Caco-2 (cell line): ENCODE measurements around the gene CCDC9. TPM values are rescaled to one million over a fixed set of nuclear protein-coding genes. Genes with fewer than 3 reads are reported as not detected.
A peak's percentile ranks its signal among the peaks of the same experiment; 100 is the strongest.

ENCODE experiments used
- BruUV-seq: library from RNA; stranded (reverse); fragments of 400-500 nt; replicated peaks from 2 replicates; lab custom pipeline; 2021; lab: Mats Ljungman, UMichigan
- CTCF ChIA-PET: fragments of 300-600 bp; sonication (Branson Sonifier 250); formaldehyde crosslinking; loops from one replicate; lab custom pipeline; 2022; ENCODE audit warnings: antibody characterized with exemption; lab: Charles Lee
- POLR2A ChIA-PET: fragments of 300-600 bp; sonication (Branson Sonifier 250); formaldehyde crosslinking; loops from one replicate; lab custom pipeline; 2022; ENCODE audit warnings: antibody characterized with exemption; lab: Charles Lee
- DNase-seq, 2 experiments: peaks; one replicate each; pipeline versions ENCODE4 v3.0.0 to v3.0.0-alpha.2; 2020 to 2022
- H3K27me3 ChIP-seq: replicated peaks from 2 replicates; pipeline ENCODE4 v1.6.0; 2011; ENCODE audit warnings: low read length; ENCODE audit not compliant: control insufficient read depth, insufficient read depth
- H3K36me3 ChIP-seq: 2 replicates; pipeline ENCODE4 v1.5.1; 2011; ENCODE audit warnings: low read length; ENCODE audit not compliant: control insufficient read depth, insufficient read depth
- H3K4me1 ChIP-seq: fragments of 250-450 bp; sonication (Bioruptor Pico); 2 replicates; pipeline ENCODE4 v1.5.1; 2020; ENCODE audit warnings: mild to moderate bottlenecking
- H3K4me3 ChIP-seq: 2 replicates; pipeline ENCODE4 v1.5.1; 2011; ENCODE audit warnings: low read depth, mild to moderate bottlenecking, control low read depth, low read length
- H3K9me3 ChIP-seq: fragments of 250-450 bp; sonication (Bioruptor Pico); 2 replicates; pipeline ENCODE4 v1.5.1; 2020; ENCODE audit warnings: mild to moderate bottlenecking, moderate library complexity
- H3K27ac Mint-ChIP-seq: one replicate; pipeline ENCODE4 v1.8.0; 2022; ENCODE audit warnings: mixed read lengths; ENCODE audit not compliant: unreplicated experiment
- H3K27me3 Mint-ChIP-seq: one replicate; pipeline ENCODE4 v1.8.0; 2022; ENCODE audit warnings: mixed read lengths; ENCODE audit not compliant: insufficient read depth, unreplicated experiment
- H3K36me3 Mint-ChIP-seq: one replicate; pipeline ENCODE4 v1.8.0; 2022; ENCODE audit warnings: mild to moderate bottlenecking, mixed read lengths; ENCODE audit not compliant: insufficient read depth, unreplicated experiment
- H3K4me1 Mint-ChIP-seq: one replicate; pipeline ENCODE4 v1.8.0; 2022; ENCODE audit warnings: low read depth, mixed read lengths; ENCODE audit not compliant: unreplicated experiment
- H3K4me3 Mint-ChIP-seq: one replicate; pipeline ENCODE4 v1.8.0; 2022; ENCODE audit warnings: mild to moderate bottlenecking, moderate library complexity, mixed read lengths; ENCODE audit not compliant: unreplicated experiment
- H3K9me3 Mint-ChIP-seq: one replicate; pipeline ENCODE4 v1.8.0; 2022; ENCODE audit warnings: mixed read lengths; ENCODE audit not compliant: unreplicated experiment
- intact Hi-C: fragments of 100-400 bp; cut with micrococcal nuclease; formaldehyde crosslinking; loops from one replicate; pipeline ENCODE4 v1.10.0; 2022; ENCODE audit not compliant: unreplicated experiment
- total RNA-seq: library from RNA; stranded (reverse); gene quantifications from 2 replicates; pipeline ENCODE4 v1.2.3, GENCODE V29; 2022
- TF ChIP-seq, protein P1 (sequence below), 2 experiments: fragments of 200-600 bp in 1 of 2; IDR thresholded peaks; 1 replicate in 1 of 2; 2 replicates in 1 of 2; pipeline versions ENCODE4 v1.5.1 to v1.8.0; 2011 to 2022; ENCODE audit warnings: antibody characterized with exemption in 1 of 2, control low read depth in 1 of 2, inconsistent platforms in 1 of 2, low read depth in 1 of 2, low read length in 1 of 2, mild to moderate bottlenecking in 1 of 2, moderate library complexity in 1 of 2; ENCODE audit not compliant: insufficient read depth in 1 of 2, severe bottlenecking in 1 of 2, unreplicated experiment in 1 of 2

Gene CCDC9
- total RNA-seq, 1 experiment from 2014 or later = 43.1 TPM

DNA sequence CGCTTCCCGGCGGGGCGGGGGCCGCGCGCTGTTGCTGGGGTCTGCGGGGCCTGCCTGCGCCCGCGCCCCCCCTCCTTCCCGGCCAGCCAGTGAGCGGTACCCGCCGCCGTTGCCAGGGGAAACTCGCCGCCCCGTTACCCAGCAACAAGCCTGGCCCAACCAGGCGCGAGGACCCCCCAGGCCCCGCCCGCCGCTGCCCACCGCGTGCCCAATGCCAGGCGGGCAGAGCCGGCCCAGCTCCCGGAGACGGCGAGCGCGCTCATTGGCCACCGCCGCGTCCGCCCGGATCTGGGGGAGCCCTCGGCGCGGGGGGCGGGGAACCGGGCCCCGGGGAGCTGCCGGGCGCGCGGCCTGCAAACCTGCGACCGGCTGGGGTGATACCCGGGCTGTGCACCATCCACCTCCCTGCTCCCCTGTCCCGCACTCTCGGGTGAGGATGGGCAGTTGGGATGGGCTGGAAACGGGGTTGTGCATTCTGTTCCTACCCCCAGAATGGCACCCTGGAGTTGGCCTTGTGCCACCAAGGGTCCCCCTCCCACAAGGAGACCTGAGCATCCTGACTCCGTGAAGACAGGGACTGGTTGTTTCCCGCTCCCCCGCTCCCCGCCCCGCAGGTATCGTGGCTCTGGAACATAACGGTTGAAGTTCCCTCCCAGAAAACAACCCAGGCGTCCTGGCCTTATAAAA, 16.6 kb upstream of the CCDC9 start:
- Mint-ChIP-seq H3K4me1 (peaks cover 8% of the 10 kb centered on the region), H3K27ac (no peak overlapping the region), H3K27me3 (no peaks in the 10 kb centered on the region), H3K4me3 (no peak overlapping the region), H3K9me3 (no peaks in the 10 kb centered on the region), H3K36me3 (peaks cover 7% of the 10 kb centered on the region)
- no peaks in the 10 kb centered on the region for H3K36me3 ChIP-seq
- no TSS peak for BruUV-seq
- ChIA-PET CTCF (interaction anchor here (0.6 kb wide), 1 partner anchor 212 kb away, joined by 4 read pairs; no protein-coding TSS in a partner anchor), POLR2A (no interaction called here)
- intact Hi-C loops = loop anchor here (5.0 kb wide), 1 partner anchor 107 kb away; the partner anchor contains the start of gene SAE1
- DNase-seq = no peak
- no peaks in the 10 kb centered on the region for H3K27me3 ChIP-seq
- H3K4me1 ChIP-seq = peaks cover 14% of the 10 kb centered on the region
- TF ChIP-seq, protein P1, sequence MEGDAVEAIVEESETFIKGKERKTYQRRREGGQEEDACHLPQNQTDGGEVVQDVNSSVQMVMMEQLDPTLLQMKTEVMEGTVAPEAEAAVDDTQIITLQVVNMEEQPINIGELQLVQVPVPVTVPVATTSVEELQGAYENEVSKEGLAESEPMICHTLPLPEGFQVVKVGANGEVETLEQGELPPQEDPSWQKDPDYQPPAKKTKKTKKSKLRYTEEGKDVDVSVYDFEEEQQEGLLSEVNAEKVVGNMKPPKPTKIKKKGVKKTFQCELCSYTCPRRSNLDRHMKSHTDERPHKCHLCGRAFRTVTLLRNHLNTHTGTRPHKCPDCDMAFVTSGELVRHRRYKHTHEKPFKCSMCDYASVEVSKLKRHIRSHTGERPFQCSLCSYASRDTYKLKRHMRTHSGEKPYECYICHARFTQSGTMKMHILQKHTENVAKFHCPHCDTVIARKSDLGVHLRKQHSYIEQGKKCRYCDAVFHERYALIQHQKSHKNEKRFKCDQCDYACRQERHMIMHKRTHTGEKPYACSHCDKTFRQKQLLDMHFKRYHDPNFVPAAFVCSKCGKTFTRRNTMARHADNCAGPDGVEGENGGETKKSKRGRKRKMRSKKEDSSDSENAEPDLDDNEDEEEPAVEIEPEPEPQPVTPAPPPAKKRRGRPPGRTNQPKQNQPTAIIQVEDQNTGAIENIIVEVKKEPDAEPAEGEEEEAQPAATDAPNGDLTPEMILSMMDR (IDR thresholded peaks at IDR 0.05; ENCODE audit: insufficient read depth in 1 of 2, low read depth in 1 of 2, low read length in 1 of 2, severe bottlenecking in 1 of 2, unreplicated experiment in 1 of 2) = no peak
- H3K4me3 ChIP-seq = no peak overlapping the region
- H3K9me3 ChIP-seq = 0 out of 2 replicates have a peak, but pooled peaks cover 3% of the 10 kb centered on the region

DNA sequence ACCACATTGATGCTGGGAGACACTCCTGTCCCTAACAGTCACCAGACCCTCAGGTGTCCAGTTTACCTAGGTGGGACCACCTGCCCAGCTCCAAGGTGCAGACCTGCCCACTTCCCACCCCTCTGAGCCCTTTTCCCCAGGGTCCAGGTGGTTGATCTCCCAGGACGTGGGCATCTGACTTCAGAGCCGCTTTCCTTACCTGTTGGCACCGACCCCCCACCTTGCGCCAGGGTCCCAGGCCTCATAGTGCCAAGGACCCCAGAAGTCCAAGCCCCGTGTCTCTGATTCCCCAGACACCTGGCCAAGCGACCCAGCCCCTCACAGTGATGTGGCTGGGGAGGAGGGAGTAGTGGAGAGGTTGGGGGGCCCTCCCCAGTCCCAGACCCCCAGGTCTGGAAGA, 15.8 kb upstream of the CCDC9 start:
- Histone ChIP-seq H3K9me3 (0 out of 2 replicates have a peak, but pooled peaks cover 3% of the 10 kb centered on the region), H3K4me3 (peak overlapping the region; percentile 4), H3K36me3 (no peaks in the 10 kb centered on the region), H3K27me3 (no peaks in the 10 kb centered on the region), H3K4me1 (peaks cover 14% of the 10 kb centered on the region)
- no peaks in the 10 kb centered on the region for H3K27me3 Mint-ChIP-seq
- H3K4me3 Mint-ChIP-seq = no peak overlapping the region
- no peaks in the 10 kb centered on the region for H3K9me3 Mint-ChIP-seq
- TF ChIP-seq, protein P1 (IDR thresholded peaks at IDR 0.05; ENCODE audit: insufficient read depth in 1 of 2, low read depth in 1 of 2, low read length in 1 of 2, severe bottlenecking in 1 of 2, unreplicated experiment in 1 of 2) = no peak
- CTCF ChIA-PET = interaction anchor here (0.6 to 1.3 kb wide), 4 partner anchors 14 to 127 kb away, joined by 3 to 8 read pairs (median 6); partner anchors contain the start of gene ZC3H4
- no TSS peak for BruUV-seq
- peaks cover 8% of the 10 kb centered on the region for H3K4me1 Mint-ChIP-seq
- H3K36me3 Mint-ChIP-seq = peaks cover 7% of the 10 kb centered on the region
- POLR2A ChIA-PET = interaction anchor here (0.7 to 1.0 kb wide), 3 partner anchors 15 to 247 kb away, joined by 4 to 6 read pairs (median 6); partner anchors contain the start of gene CCDC9
- no peak for DNase-seq
- H3K27ac Mint-ChIP-seq = no peak overlapping the region
- intact Hi-C loops = loop anchor here (5.0 kb wide), 1 partner anchor 108 kb away; the partner anchor contains the start of gene SAE1
